GM19099 (cell line): Measurements from ENCODE around the gene PDCD1.

Source experiments
- POLR2A ChIP-seq: IDR thresholded peaks from 3 replicates; pipeline ENCODE4 v1.6.1; 2011; ENCODE audit warnings: low read depth; ENCODE audit not compliant: insufficient read length; ENCODE audit errors: extremely low read depth

The PDCD1 gene

DNA sequence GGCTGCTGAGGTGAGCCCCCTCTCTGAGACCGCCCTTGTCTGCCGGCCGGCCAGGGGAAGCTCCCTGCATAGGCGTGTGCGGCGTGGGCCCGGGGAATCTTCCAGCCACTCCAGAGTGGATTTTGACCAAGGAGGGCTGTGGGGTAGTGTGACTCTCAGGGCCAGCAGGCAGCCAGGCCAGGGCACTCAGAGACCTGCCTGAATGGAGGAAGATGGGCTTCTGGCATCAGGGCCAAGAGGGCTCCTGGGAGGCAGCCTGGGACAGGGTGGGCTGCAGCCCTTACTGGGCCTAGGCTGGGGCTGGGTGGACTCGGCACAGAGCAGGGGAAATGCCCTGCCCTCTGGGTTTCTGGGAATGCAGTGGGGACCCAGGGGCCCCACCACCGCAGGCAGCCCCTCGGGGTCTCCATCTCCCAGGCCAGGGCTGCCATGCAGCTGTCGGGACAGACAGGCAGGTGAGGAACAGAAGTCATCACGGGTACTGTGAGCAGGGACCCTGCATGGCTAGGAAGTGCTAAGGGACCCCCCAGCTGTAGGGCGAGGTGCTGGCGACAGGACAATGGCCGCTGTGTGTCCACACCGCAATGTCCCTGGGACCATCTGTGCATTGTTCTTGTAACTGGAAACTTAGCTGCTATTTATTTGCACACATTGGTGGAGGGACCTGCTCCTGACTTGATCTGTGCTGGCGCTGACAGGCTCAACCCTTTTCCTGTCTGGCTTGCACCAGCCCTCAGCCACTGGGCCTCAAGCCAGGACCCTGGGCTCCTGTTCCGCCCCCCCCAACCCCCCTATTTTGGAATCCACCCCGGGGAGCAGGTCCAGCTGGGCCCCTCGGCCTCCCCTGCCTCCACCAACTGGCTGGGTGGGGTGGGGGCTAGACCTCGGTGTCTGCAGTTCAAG, 4.1 kb downstream of the PDCD1 start:
- TF ChIP-seq POLR2A = no peak

DNA sequence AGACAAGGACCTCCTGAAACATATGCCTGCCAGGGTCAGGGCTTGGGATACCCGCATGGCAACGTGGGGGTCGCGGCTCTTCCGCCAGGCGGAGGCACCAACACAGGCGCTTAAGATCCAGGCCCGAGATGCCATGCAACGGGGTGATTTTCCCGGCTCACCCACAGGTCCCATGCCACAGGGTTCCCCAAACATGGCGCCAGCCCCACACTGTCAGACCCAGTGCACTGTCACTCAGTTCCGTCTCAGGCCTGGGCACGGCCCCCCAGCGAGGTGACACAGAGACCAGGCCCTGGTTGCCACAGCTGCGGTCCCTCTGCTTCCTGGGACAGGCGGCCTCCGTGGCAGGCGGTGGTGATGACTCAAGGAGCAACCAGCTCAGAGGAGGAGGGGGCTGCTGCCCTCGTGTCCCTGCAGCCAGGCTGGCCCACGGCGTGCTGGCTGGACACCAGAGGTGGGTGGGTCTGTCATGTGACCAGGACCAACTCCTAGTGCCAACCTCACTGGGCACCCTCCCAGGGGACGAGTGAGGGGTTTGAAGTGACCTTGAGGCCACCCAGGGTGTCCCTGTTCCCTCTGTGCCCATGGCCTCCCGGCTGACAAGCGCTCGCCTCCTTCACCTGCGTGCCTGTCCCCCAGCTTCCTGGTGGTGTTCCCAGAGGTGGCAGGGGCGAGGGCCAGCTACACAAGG, 4.9 kb downstream of the PDCD1 start:
- TF ChIP-seq POLR2A = no peak

DNA sequence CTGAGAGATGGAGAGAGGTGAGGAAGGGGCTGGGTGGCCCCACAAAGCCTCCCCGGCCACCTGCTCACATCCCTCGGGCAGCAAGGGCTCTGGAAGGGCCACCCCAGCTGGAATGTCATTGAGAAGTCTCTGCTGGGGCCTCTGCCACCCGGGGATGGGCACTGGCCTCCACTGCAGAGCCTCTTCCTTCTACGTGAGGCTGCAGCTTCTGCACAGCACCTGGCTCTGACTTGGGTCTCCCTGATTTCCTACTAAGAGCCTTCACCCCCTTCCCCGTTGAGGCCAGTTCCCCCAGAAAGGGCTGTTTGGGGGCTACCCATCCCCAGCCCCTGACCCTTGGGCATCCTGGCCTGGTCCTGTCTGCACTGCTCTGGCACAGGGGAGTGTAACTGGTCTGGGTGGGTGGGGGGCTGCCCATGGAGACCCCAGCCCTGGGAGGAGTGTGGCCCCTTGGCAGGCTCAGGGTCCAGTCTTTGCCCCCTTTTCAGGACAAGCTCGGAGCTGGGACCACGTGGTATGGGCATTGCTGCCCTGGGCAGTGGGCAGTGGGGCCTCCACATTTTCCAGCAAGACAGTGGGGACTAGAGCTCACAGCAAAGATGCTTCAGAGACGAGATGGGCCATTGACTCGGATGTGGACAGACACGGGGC, 5.6 kb downstream of the PDCD1 start:
- no peak for TF ChIP-seq POLR2A

DNA sequence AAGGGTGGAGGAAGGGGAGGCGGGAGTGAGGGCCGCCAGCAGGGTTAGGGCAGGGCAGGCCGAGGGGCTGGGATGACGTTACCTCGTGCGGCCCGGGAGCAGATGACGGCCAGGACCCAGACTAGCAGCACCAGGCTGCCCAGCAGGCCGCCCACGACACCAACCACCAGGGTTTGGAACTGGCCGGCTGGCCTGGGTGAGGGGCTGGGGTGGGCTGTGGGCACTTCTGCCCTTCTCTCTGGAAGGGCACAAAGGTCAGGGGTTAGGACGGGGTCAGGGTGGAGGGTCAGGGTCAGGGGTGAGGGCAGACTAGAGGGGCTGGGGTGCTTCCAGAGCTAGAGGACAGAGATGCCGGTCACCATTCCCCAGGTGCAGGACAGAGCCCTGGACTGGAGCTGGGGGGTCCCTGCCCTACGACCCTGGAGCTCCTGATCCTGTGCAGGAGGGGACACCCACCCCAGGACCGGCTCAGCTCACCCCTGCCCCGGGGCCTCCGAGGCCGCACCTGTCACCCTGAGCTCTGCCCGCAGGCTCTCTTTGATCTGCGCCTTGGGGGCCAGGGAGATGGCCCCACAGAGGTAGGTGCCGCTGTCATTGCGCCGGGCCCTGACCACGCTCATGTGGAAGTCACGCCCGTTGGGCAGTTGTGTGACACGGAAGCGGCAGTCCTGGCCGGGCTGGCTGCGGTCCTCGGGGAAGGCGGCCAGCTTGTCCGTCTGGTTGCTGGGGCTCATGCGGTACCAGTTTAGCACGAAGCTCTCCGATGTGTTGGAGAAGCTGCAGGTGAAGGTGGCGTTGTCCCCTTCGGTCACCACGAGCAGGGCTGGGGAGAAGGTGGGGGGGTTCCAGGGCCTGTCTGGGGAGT, 6.3 kb downstream of the PDCD1 start:
- no peak for TF ChIP-seq POLR2A

DNA sequence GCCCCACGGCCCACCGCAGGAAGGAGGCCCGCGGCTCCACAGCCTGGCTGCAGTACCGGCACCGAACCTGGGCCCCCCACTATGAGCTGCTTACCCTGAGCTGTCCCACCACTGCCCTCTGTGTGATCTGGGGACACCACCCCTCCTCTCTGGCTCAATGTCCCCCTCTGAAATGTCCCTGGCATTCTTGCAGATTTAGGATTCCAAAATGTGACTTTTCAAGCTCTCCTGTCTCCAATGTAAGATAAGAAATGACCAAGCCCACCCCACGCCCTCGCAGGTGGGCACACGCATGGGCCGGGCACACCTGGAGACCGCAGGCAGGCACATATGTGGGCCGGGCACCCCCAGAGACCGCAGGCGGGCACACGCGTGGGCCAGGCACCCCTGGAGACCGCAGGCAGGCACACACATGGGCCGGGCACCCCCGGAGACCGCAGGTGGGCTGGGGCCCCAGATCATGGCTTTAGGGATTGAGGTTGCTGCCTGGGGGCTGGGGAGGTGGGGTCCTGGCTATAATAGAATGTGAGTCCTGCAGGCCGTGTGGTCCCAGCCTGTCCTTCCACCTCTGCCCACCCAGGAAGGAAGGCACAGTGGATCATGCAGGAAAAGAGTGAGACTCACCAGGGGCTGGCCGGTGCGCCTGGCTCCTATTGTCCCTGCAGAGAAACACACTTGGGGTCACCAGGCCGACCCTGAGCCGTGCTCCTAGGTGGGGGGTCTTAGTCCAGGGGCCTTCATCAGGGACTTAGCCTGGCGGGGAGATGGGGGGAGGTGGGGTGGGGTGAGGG, 7.2 kb downstream of the PDCD1 start:
- no peak for TF ChIP-seq POLR2A

DNA sequence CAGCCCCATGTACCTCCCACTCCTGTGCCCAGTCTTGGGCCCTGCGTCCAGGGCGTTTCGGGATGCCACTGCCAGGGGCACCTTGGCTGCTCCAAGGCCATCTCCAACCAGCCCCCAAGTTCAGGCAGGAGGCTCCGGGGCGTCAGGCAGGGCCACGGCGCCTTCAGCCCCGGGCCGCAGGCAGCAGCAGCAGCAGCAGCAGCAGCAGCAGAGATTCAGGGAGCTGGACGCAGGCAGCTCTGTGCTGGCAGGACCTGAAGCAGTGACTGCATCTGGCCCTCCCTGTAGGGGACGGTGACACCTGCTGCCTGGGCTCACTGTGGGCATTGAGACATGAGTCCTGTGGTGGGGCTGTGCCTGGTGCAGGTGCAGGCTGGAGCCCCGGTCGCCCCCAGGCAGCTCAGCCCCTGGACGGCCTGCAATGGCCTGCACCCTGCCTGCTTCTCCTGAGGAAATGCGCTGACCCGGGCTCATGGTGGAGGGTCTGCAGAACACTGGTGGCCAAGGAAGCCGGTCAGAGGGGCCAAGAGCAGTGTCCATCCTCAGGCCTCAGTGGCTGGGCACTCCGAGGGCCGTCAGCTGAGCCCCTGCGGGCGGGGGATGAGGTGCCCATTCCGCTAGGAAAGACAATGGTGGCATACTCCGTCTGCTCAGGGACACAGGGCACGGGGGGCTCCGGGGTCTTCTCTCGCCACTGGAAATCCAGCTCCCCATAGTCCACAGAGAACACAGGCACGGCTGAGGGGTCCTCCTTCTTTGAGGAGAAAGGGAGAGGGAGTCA, 8.0 kb downstream of the PDCD1 start:
- TF ChIP-seq POLR2A = no peak

DNA sequence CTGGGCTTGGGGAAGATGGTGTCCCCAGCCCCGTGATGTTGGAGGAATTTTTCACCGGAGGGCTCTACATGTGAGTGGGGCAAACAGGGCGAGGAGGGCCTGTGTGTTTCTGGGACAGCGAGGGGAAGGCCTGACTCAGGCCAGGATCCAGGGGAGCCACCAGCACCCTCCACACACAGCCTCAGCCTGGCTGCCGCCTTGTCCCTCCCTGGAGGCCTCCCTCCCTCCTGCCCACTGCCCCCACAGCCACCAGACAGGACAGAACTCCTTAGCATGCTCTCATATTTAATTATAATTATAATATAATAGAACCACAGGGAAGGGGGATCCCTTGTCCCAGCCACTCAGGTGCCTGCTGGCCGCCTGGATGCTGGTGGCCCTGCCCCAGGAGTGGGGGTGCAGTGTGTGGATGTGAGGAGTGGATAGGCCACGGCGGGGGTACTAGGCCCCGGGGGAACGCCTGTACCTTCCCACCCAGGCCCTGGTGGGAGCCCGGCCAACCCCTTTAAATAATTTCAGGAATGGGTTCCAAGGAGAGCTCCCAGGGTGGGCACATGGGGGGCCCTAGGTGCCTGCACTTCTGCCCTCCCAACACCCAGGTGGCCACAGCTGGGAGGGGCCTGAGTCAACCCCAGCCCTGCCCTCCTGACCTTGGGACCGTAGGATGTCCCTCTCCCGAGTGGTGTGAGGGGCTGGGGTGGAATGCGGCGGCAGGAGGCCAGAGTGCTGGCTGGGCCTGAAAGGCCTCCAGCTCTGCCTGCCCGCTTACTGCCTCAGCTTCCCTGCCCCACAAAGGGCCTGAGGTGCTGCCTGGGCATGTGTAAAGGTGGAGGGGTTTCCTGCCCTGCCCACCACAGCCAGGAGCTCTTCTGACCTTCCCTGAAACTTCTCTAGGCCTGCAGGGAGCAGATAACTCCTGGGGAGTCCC, 8.8 kb downstream of the PDCD1 start:
- TF ChIP-seq POLR2A = no peak

DNA sequence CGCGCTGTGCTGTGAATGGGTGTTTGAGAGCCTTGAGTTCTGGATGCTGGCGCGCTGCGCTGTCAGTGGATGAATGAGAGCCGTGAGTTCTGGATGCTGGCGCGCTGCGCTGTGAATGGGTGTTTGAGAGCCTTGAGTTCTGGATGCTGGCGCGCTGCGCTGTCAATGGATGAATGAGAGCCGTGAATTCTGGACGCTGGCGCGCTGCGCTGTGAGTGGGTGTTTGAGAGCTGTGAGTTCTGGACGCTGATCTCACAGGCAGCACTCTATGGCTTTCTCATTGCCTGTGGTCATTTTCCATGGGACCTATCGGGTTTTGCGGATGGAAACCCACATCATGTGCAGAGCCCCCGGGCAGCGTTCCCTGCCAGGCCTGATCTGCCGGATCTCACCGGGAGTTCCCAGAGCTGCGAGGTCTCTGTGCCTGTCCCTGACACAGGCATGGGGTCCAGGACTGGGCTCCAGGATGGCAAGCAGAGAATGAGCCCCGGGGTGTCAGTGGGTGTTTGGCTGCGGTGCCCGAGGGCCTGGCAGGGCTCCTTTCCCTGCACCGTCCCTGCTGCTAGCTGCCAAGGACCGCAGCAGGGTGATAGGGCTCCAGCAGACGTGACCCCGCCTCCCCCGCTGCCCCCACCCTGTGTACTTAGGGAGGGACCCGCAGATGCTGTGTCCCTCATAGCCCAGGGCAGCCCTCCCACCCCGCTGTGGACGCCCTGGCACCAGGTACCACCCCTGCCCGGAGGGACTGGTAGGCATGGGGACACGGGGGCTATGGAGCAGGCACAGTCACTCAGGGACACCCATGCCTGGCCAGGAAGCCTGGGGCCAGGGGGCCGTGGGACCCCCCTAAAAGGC, 9.7 kb downstream of the PDCD1 start:
- TF ChIP-seq POLR2A = no peak

DNA sequence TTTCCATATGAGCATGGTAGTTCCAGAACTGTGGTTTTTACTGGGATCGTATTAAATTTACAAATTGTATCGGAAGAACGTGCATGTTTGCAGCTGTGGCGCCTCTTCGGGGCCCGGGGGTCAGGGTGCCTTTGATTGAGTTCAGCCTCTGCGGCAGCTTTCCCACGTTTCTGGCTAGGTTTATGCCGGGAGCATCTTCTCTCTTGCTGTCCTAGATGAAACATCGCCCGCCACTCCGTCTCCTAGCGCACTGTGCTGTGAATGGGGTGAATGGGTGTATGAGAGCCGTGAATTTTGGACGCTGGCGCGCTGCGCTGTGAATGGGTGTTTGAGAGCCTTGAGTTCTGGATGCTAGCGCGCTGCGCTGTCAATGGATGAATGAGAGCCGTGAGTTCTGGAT, 12.3 kb downstream of the PDCD1 start:
- TF ChIP-seq POLR2A = no peak

DNA sequence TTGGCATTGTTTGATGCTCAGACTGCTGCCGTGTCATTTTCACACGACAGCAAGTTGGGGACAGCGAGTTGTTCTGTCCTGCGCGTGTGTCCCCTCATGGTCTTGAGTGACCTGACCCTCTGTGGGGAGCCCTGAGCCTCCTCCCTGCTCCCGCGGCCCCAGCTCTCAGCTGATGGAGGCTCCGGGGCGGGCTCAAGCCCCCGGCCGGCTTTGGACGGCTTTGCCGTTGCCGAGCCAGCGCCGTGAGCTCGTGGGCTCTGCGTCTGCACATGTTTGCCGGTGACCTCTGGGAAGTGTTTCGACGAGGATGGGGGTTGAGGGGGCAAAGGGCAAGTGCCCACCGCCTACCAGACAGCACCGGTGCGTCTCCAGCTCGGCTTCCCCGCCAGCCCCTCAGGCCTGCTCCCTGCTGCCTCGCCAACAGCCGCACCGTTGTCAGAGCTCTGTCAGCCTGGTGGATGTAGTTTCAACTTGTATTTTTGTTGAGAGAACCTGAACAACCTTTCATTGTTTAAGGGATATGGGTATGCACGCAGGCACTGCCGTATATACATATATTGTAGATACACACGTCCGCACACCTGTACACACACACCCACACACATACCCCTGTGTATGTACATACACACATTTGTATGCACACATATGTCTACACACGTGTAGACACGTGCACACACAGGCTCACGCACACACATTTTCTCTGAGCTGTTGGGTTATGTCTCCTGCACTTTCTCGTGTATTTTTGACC, 13.7 kb downstream of the PDCD1 start:
- no peak for TF ChIP-seq POLR2A

DNA sequence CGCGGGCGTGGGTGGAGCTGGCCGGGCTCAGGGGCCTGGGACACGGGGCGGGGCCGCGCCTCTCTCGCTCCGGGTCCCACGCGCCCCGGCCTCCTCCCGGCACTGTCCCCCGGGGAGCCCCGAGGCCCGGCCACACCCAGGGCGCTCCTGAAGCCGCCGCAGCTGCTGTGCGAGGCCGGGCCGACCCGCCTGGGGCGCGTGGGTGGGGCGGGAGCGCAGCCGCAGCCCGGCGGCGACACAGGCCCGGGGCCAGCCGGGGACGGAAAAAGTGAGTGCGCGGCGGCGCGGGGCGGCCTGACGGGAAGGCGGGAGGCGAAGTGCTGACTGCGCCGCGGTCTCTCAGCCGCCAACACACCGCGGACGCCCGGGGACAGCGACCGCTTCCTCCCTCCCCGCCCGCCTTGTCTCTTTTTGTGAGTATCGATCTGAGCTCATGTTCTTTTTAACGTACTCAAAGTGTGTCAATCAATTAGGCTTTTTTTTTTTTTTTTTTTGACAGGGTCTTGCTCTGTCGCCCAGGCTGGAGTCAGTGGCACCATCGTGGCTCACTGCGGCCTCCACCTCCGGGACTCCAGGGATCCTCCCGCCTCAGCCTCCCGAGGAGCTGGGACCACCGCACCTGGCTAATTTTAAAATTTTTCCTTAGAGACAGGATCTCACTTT, 14.5 kb downstream of the PDCD1 start:
- peak; percentile 44 for TF ChIP-seq POLR2A
